Activated naive CD4-positive, alpha-beta T cell (primary cell): Measurements from ENCODE around the gene TCAF1.
"Not testable (repeated sequence)": the region's sequence is repeated elsewhere in the genome, so short reads cannot be mapped to it uniquely, and the experiment has no call there.

Source experiments
- DNase-seq, 4 experiments: peaks; one replicate each; lab custom pipeline; 2025; lab: John Stamatoyannopoulos, UW

The TCAF1 gene

DNA sequence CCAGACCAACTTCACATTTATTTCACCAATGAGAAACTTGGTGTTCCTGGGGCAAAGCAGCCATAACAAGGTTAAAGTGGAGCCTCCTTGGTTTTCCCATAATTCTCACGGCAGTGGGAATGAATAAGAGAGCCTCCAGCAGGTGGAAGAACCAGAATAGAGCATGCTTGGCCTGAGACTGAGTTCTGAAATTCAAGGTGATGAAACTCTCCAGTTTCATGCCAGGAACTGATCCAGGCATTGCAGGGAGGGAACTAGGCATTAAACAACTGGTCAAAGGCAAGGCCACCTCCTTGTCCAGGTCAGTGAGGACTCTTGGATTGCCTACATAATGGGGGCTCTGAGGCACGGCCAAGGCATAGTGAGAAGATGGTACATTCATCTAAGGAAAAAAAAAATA is 44.0 kb downstream of the TCAF1 start:
- not testable (repeated sequence) for DNase-seq

DNA sequence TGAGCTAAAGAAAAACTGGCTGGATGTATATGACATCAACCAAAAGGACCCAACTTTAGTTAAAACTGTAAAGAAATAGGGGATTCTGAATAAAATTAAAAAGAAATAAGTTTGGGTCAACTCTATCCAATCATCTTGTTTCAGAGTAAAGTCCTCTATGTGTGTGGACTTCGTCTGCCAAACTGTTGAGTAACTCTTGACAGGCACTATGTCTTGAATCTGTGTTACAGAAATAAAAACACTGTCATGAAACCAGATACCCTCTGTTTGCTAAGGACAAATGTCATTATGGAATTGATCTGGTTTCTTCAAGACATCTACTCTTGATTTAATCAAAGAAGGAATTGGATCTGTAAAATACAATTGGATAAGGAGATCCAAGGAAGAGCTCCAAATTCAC is 46.5 kb downstream of the TCAF1 start:
- DNase-seq = not testable (repeated sequence)

DNA sequence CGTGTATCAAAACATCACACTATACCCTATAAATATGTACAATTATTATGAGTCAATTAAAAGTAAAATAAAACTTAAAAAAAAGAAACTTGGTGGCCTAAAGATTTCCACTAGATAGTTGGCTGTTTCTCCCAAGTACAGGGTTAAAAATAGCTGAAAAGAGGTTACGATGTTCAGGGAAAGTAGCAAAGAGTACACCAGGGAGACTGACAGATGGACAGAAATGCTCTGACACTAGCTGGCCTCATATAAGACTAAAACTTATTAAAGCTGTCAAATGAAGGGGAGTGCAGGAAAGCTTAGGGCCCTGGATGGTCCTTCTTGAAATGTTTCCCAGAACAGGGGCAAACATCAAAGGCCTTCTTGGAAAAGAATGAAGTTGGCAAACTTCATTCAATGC is 51.3 kb downstream of the TCAF1 start:
- no peak for DNase-seq

DNA sequence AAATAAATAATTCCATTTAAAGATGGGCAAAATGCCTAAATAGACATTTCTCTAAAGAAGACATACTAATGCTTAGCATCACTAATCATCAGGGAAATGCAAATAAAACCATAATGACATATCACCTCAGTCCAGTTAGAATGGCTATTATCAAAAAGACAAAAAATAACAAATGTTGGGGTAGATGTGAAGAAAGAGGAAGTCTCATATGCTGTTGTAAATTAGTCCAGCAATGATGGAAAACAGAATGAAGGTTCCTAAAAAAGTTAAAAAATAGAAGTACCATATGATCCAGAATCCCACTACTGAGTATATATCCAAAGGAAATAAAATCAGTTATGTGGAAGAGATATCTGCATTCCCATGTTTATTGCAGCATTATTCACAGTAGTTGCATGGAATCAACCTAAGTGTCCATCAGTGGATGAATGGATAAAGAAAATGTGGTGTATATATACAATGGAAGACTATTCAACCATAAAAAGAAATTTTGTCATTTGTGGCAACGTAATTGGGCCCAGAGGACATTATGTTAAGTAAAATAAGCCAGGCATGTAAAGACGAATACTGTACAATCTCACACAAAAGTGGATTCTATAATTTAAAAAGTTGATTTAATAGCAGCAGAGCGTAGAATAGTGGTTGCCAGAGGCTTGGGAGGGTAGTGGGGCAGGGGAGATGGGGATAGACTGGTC is 52.0 kb downstream of the TCAF1 start:
- no peak for DNase-seq

DNA sequence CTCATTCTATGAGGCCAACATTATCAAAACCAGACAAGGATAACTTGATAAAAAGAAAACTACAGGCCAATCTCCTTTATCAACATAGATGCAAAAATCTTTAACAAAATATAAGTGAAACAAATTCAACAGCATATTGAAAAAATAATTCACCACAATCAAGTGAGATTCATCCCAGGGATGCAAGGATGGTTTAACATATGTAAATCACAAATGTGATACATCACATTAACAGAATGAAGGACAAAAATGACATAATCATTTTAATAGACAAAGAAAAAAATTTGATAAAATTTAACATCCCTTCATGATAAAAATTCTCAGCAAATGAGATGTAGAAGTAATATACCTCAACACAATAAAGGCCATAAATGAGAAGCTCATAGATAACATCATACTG is 53.8 kb downstream of the TCAF1 start:
- DNase-seq = no peak

DNA sequence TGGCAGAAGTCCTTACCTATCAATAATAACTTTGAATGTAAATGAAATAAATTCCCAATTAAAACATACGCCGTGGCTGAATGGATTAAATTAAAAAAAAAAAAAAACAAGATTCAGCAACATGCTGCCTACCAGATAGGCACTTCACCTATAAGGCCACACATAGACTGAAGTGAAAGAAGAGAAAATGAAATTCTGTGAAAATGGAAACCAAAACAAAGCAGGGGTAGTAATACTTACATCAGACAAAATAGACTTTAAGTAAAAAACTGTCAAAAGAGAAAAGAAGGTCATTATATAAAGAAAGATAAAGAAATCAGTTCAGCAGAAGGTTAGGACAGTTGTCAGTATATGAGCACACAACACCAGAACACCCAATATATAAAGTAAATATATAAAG is 55.3 kb downstream of the TCAF1 start:
- no peak for DNase-seq

DNA sequence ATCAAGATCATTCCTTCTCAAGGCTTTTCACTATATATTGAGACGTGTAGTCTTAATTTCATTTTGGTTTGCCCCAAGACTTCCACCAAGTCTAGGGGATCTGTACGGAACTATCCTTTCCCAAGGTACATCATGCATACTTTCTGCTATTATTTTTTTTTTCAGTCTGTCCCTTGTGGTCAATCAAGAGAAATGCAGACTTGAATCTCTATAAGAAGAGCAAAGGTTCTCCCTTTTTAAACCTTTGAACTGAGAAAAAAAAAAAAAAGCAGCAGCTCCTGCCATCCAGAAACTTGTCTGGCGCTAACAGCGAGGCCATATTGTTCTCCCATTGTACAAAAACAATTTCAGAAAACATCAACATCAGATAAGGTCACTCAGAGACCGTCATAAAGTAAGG is 60.3 kb downstream of the TCAF1 start:
- not testable (repeated sequence) for DNase-seq

DNA sequence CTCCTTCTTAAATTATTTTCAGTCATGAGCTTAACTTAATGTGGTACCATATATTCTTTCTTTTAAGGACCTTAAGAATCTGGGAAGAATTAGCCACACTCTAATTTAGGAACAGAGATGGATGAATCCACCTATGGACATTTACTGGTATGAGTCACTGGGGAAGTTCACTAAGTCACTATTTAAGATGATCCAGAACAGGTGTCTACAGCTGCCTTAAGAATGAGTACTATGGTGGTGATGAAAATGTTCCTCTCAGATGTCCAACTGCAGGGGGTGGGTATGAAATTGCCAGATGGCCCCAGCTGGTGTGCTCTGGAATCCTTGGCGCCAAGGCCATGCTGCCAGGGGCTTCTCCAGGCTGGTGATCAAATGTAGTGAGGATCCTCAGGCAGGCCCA is 61.9 kb downstream of the TCAF1 start:
- not testable (repeated sequence) for DNase-seq

DNA sequence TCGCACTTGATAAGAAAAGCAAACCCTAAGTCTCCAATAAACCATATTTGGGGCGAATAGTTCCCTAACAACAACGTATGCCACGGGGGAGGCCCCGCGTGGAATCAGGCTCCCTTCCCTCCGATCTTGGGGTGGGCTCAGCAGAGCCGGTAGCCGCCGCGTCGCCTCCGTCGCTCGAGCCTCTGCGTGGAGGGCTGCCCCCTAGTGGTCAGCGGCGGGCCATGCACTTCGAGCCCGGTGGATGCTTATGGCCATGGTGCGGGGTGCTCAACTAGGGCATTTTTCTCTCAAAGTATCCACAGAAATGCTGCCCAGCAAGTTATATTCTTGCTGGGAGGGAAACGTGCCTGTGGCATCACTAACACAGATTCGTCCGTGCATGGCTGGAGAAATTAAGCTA is 64.8 kb downstream of the TCAF1 start:
- DNase-seq = not testable (repeated sequence)

DNA sequence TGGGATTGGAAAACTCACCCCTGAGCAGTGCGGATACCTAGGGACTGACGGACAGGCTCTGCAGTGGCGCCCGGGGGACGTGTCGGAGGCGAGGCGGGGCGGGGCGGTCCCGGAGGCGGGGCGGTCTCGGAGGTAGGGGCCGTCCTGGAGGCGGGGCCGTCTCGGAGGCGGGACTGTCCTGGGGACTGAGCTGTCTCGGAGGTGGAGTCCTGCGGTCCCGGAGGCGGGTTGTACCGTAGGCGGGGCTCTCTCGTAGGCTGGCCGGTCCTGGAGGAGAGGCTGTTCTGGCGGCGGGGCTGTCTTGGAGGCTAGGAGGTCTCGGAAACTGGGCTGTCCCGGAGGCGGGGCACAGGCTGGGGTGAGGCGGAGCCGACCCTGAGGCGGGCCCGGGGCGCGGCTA is 65.4 kb downstream of the TCAF1 start:
- DNase-seq = peak; percentile 69 to 86 (median 74)

DNA sequence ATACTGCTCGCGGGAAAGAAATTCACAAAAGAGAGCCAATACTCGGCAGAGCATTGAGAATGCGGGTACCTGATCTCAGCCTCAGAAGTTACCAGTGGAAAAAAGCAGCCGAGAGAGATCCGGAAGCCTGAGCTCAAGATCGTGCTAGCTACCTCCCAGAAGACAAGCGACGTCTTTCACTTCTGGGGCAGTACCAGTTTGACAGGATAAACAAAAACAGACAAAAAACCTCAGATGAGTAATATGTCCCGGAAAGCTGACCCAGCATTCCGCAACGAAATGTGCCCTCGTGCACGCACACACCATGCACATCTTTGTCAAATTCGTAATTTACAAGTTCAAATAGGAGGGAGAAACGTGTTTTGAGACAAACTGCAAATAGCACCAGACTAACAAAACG is 65.9 kb downstream of the TCAF1 start:
- not testable (repeated sequence) for DNase-seq

DNA sequence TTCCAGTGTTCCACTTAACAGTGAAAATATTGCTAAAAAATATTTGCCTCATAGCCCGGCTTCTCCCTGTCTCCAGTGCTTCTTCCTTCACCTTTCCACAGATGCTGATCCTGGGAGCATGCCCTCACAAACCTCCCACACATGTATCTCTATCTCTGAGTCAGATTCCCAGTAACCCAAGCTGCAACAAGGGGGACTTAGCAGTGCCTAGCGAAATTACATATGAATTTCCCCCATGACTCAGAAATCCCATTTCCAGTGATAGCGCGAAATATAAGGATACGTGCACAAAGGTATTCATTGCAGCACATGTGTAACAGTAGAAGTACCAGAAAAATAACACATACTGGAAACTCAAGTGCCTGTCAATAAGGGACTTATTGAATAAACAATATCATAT is 75.4 kb downstream of the TCAF1 start:
- DNase-seq = not testable (repeated sequence)

DNA sequence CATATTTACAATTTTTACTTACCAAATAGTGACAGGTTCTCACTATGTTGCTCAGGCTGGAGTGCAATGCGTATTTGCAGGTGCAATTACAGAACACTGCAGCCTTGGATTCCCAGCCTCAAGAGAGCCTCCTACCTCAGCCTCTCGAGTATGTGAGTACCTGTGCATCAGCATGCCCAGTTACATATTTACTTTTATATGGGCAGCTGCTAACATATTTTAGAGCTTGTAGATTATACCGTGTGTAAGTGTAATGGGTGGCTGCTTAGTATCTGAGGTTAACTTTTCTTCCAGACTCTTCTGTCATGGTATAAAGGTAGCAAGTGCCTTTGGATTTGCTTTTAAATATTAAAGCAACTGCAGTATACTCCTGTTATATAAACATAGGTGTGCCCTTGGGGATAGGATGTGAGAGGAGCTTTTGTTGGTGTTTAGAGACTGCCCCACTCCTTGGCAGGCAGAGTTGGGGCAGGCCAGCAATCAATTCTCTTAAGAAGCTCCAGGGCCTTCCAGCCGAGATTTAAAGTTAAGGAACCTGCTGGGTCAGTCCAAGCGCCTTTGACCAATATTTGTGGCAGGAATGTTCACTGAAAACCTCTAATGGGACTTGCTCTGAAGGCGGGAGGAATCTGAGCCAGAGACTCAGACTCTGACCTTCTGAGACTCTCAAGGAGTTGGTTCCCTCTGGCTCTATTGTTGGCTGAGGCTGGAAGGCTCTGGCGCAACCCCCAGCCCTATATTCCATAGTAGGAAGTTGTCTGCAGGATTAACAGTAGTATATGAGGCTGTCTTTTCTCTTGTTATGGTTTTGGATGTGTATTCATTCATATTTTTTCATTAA is 77.5 kb downstream of the TCAF1 start:
- not testable (repeated sequence) for DNase-seq

DNA sequence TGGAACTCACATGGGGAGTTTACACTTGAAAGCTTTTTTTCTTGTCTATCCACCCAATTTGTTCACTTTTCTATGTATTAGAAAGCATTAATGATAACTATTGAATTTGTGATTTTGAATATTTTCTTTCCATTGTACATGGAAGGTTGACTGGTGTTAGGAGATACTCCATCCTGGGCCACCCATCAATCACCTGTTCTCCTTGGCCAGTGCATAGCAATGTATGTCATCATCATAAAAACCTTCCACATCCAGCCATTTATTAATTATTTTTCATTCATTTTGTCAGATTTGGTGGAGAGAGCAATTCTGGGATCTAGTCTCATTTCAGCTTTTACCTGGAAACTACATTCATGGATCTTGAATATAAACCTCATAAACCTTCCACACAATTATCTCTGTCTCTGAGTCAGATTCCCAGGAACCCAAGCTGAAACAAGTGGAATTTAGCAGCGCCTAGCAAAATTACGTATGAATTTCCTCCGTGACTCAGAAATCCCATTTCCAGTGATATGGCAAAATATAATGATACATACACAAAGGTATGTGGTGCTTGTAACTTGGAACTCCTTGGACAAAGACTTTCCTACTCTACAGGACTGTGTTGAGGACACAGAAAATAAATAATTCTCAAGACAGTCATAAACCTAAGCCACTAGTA is 78.2 kb downstream of the TCAF1 start:
- DNase-seq = not testable (repeated sequence)

DNA sequence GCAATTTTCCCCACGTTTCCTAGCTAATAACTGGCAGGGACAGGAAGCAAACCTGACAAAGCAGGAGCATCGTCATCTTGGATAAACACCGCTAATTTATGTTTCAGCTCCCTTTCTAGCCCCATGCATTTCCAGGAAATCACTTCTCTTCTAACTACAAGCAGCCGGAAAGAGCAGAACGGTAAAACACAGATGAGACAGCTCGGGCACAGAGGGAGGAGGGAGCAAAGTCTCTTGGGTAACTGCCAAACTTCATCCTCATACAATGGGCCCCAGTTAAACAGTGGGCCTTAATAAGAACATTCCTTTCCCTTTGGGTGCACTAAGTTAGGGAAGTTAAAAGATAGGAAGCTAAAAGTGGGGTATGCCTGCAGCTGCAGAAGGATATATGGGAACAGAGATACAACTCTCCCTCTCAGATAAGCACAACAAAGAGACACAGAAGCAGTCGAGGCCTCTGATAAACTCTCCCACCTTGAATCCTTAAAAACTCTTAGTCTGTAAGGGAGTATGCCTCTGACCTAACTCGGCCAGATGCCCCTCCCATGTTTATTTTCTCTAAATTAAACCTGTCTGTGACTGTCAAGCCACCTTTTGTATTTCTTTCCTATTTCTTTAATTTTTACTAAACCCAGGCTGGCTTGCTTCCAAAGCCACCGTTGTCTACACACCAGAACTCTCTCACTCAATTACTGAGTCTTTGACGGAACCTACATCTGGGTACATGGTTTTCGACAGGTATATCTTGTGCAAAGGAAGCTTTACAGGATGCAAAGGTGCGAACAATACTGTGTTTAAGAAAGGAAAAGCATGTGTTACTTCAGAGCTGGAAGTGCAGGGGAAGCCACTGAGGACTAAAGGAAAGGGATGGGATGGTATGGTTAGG is 80.3 kb downstream of the TCAF1 start:
- not testable (repeated sequence) for DNase-seq

DNA sequence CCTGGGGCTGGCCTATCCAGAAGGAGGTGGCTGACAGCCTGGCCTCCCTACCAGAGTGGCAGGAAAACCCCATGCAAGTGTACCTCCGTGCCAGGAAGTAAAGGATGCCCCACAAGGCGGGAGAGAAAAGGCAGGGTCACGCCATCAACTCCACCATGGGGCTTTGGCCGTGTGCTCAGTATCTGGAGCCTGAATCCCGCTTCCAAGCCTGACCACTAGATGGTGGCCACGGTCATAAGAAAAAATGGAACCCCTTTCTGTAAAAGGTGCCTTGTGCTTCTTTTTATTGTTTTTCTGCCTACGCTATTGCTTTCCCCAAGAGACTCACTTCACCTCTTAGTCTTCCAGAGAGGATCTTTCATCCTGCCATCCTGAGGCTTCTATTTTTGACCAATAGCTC is 84.1 kb downstream of the TCAF1 start:
- DNase-seq = not testable (repeated sequence)

DNA sequence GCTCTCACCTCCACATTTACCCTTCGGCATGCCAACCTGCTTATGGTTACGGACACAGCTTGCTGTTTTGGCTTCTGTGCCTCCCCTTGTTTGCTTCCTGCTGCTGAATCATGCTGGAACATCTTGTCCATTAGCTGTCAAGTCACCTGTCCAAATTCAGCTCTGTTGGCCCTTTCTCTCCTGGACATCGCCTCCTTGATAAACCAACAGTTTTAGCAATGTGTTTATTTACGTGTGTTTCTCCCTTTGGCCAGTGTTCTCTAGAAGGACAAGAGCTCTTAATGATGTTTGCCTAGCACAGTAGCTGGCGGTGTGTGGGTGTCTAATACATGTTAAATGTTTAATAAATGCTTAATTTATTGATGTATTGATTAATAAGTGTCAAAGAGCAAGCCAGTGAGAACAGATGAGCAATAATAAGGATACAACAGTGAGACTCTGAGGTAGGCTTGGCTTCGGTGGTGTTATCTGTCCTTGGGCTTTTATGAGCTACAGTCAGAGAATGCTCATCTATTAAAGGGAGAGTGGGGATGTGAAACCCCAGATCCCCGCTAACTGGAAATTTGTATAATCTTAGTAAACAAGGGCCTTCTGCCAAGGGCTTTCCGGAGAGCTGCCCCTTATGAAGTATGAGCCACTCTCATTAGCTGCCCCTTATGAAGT is 85.4 kb downstream of the TCAF1 start:
- DNase-seq = not testable (repeated sequence)

DNA sequence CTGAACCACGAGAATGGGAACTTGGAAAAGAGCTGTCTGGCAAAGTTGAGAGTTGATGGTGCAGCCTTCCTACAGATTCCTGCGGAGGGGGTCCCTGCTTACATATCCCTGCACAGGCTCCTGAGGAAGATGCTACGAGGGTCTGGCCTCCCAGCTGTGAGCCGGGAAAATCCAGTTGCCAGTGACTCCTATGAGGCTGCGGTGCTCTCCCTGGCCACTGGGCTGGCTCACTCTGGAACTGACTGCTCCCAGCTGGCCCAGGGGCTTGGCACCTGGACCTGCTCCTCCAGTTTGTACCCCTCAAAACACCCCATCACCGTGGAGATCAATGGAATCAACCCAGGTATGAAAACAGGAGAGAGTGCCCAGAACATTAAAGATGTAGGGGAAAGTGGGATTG is 91.3 kb downstream of the TCAF1 start:
- not testable (repeated sequence) for DNase-seq

DNA sequence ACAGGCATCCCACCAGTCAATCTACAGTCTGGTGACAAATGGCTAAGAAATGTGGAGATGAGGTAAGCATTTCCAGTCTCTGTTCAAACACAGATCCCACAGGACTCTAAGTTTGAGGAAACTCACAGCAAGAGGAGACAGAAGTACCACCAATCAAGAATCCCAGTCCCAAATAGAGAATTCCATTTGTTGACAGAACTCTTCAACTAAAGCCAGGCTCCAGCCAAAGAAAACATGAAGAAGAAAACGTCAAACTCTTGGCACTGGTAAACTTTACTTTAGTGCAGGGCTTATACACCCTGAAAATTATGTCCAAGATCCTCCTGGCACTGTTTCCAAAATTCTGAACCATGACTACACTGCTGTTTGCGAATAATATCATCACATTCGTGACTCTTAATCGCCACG is 95.3 kb downstream of the TCAF1 start:
- not testable (repeated sequence) for DNase-seq
